ENCODE data around the gene CENPVL2.
"Not testable (repeated sequence)": the region's sequence is repeated elsewhere in the genome, so short reads cannot be mapped to it uniquely, and the experiment has no call there.

The CENPVL2 gene

GRCh38 chrX:51682720-51683062 is at the start of gene CENPVL2:
Gene CENPVL2, minus strand, starts transcription at chrX:51682831. Its CDS starts 0 bp downstream, at chrX:51682831.
- DNase-seq = not testable (repeated sequence)

GRCh38 chrX:51728202-51728601 is 45.6 kb upstream of the CENPVL2 start:
- DNase-seq = no peak

GRCh38 chrX:51712943-51713647 is 30.5 kb upstream of the CENPVL2 start:
- not testable (repeated sequence) for DNase-seq

- DNase-seq = not testable (repeated sequence)
Observed at GRCh38 chrX:51710277-51711164, 27.9 kb upstream of the CENPVL2 start, which contains the start of gene CENPVL1. Gene CENPVL1, plus strand, starts transcription at chrX:51710512. Its CDS starts 0 bp downstream, at chrX:51710512.

GRCh38 chrX:51697397-51697796 is 14.8 kb upstream of the CENPVL2 start:
- no peak for DNase-seq

- no peak for DNase-seq
Observed at GRCh38 chrX:51694254-51694653, 11.6 kb upstream of the CENPVL2 start.

- DNase-seq = not testable (repeated sequence)
Observed at GRCh38 chrX:51681808-51682719, 567 bp downstream of the CENPVL2 start.

- DNase-seq = not testable (repeated sequence)
Observed at GRCh38 chrX:51679689-51680433, 2.8 kb downstream of the CENPVL2 start.

- no peak for DNase-seq
Observed at GRCh38 chrX:51665981-51666380, 16.6 kb downstream of the CENPVL2 start.

- DNase-seq = no peak
Observed at GRCh38 chrX:51643377-51643776, 39.3 kb downstream of the CENPVL2 start.

GRCh38 chrX:51641421-51642021 is 41.1 kb downstream of the CENPVL2 start:
- DNase-seq = no peak

- DNase-seq = not testable (repeated sequence)
Observed at GRCh38 chrX:51636511-51636910, 46.1 kb downstream of the CENPVL2 start.
